ENCODE results near the gene OSBPL10.

The OSBPL10 gene

GRCh38 chr3:31758322-31758965, 222.6 kb downstream of the OSBPL10 start:
- no peak overlapping the region for H3K4me3 ChIP-seq (ENCODE audit: low read depth in 1 of 2, low read length in 2 of 2)
- H3K27ac ChIP-seq (ENCODE audit: low read depth, low read length): no peak overlapping the region
- no peaks in the 10 kb centered on the region for H3K36me3 ChIP-seq (ENCODE audit: insufficient read depth, low read length)
- no peaks in the 10 kb centered on the region for H3K4me1 ChIP-seq (ENCODE audit: insufficient read depth, low read length)
- H3K9ac ChIP-seq (ENCODE audit: low read length): no peak overlapping the region
- no peaks in the 10 kb centered on the region for H3K9me3 ChIP-seq (ENCODE audit: low read length)
- H3K27me3 ChIP-seq (ENCODE audit: control insufficient read depth in 1 of 2, insufficient read depth in 2 of 2, low read length in 2 of 2): no peaks in the 10 kb centered on the region

GRCh38 chr3:31755926-31756658, 225.0 kb downstream of the OSBPL10 start:
- Histone ChIP-seq H3K4me1 (ENCODE audit: insufficient read depth, low read length) (no peaks in the 10 kb centered on the region), H3K4me3 (ENCODE audit: low read depth in 1 of 2, low read length in 2 of 2) (no peak overlapping the region), H3K27me3 (ENCODE audit: control insufficient read depth in 1 of 2, insufficient read depth in 2 of 2, low read length in 2 of 2) (no peaks in the 10 kb centered on the region), H3K36me3 (ENCODE audit: insufficient read depth, low read length) (no peaks in the 10 kb centered on the region), H3K9ac (ENCODE audit: low read length) (no peak overlapping the region), H3K9me3 (ENCODE audit: low read length) (no peaks in the 10 kb centered on the region), H3K27ac (ENCODE audit: low read depth, low read length) (no peak overlapping the region)

GRCh38 chr3:31754575-31755278, 226.3 kb downstream of the OSBPL10 start:
- no peaks in the 10 kb centered on the region for H3K4me1 ChIP-seq (ENCODE audit: insufficient read depth, low read length)
- H3K36me3 ChIP-seq (ENCODE audit: insufficient read depth, low read length): no peaks in the 10 kb centered on the region
- no peak overlapping the region for H3K27ac ChIP-seq (ENCODE audit: low read depth, low read length)
- H3K9ac ChIP-seq (ENCODE audit: low read length): no peak overlapping the region
- H3K27me3 ChIP-seq (ENCODE audit: control insufficient read depth in 1 of 2, insufficient read depth in 2 of 2, low read length in 2 of 2): no peaks in the 10 kb centered on the region
- H3K9me3 ChIP-seq (ENCODE audit: low read length): no peaks in the 10 kb centered on the region
- no peak overlapping the region for H3K4me3 ChIP-seq (ENCODE audit: low read depth in 1 of 2, low read length in 2 of 2)

GRCh38 chr3:31753050-31753425, 228.0 kb downstream of the OSBPL10 start:
- Histone ChIP-seq H3K4me1 (ENCODE audit: insufficient read depth, low read length) (no peaks in the 10 kb centered on the region), H3K27ac (ENCODE audit: low read depth, low read length) (no peak overlapping the region), H3K9me3 (ENCODE audit: low read length) (no peaks in the 10 kb centered on the region), H3K9ac (ENCODE audit: low read length) (no peak overlapping the region), H3K36me3 (ENCODE audit: insufficient read depth, low read length) (no peaks in the 10 kb centered on the region), H3K4me3 (ENCODE audit: low read depth in 1 of 2, low read length in 2 of 2) (no peak overlapping the region), H3K27me3 (ENCODE audit: control insufficient read depth in 1 of 2, insufficient read depth in 2 of 2, low read length in 2 of 2) (no peaks in the 10 kb centered on the region)

- no peak overlapping the region for H3K27ac ChIP-seq (ENCODE audit: low read depth, low read length)
- no peak overlapping the region for H3K4me3 ChIP-seq (ENCODE audit: low read depth in 1 of 2, low read length in 2 of 2)
- H3K36me3 ChIP-seq (ENCODE audit: insufficient read depth, low read length): no peaks in the 10 kb centered on the region
- H3K4me1 ChIP-seq (ENCODE audit: insufficient read depth, low read length): no peaks in the 10 kb centered on the region
- H3K27me3 ChIP-seq (ENCODE audit: control insufficient read depth in 1 of 2, insufficient read depth in 2 of 2, low read length in 2 of 2): no peaks in the 10 kb centered on the region
- no peaks in the 10 kb centered on the region for H3K9me3 ChIP-seq (ENCODE audit: low read length)
- no peak overlapping the region for H3K9ac ChIP-seq (ENCODE audit: low read length)
Observed at GRCh38 chr3:31752305-31753049, 228.6 kb downstream of the OSBPL10 start.

- Histone ChIP-seq H3K9me3 (ENCODE audit: low read length) (no peaks in the 10 kb centered on the region), H3K27me3 (ENCODE audit: control insufficient read depth in 1 of 2, insufficient read depth in 2 of 2, low read length in 2 of 2) (no peaks in the 10 kb centered on the region), H3K36me3 (ENCODE audit: insufficient read depth, low read length) (no peaks in the 10 kb centered on the region)
Observed at GRCh38 chr3:31750341-31750740, 230.7 kb downstream of the OSBPL10 start.

GRCh38 chr3:31748933-31749295, 232.1 kb downstream of the OSBPL10 start:
- no peaks in the 10 kb centered on the region for H3K4me1 ChIP-seq (ENCODE audit: insufficient read depth, low read length)
- H3K27me3 ChIP-seq (ENCODE audit: control insufficient read depth in 1 of 2, insufficient read depth in 2 of 2, low read length in 2 of 2): no peaks in the 10 kb centered on the region
- H3K36me3 ChIP-seq (ENCODE audit: insufficient read depth, low read length): no peaks in the 10 kb centered on the region
- no peak overlapping the region for H3K27ac ChIP-seq (ENCODE audit: low read depth, low read length)
- no peak overlapping the region for H3K9ac ChIP-seq (ENCODE audit: low read length)
- no peak overlapping the region for H3K4me3 ChIP-seq (ENCODE audit: low read depth in 1 of 2, low read length in 2 of 2)
- H3K9me3 ChIP-seq (ENCODE audit: low read length): no peaks in the 10 kb centered on the region

More at GRCh38 chr3:31750341-31750740, 230.7 kb downstream of the OSBPL10 start:
- Histone ChIP-seq H3K9ac (ENCODE audit: low read length) (no peak overlapping the region), H3K4me1 (ENCODE audit: insufficient read depth, low read length) (no peaks in the 10 kb centered on the region), H3K4me3 (ENCODE audit: low read depth in 1 of 2, low read length in 2 of 2) (no peak overlapping the region), H3K27ac (ENCODE audit: low read depth, low read length) (no peak overlapping the region)

GRCh38 chr3:31748281-31748932, 232.7 kb downstream of the OSBPL10 start:
- H3K4me3 ChIP-seq (ENCODE audit: low read depth in 1 of 2, low read length in 2 of 2): no peak overlapping the region
- H3K27ac ChIP-seq (ENCODE audit: low read depth, low read length): no peak overlapping the region

GRCh38 chr3:31747785-31748184, 233.3 kb downstream of the OSBPL10 start:
- no peaks in the 10 kb centered on the region for H3K27me3 ChIP-seq (ENCODE audit: control insufficient read depth in 1 of 2, insufficient read depth in 2 of 2, low read length in 2 of 2)
- H3K9me3 ChIP-seq (ENCODE audit: low read length): no peaks in the 10 kb centered on the region
- no peaks in the 10 kb centered on the region for H3K36me3 ChIP-seq (ENCODE audit: insufficient read depth, low read length)
- no peaks in the 10 kb centered on the region for H3K4me1 ChIP-seq (ENCODE audit: insufficient read depth, low read length)
- H3K9ac ChIP-seq (ENCODE audit: low read length): no peak overlapping the region
- no peak overlapping the region for H3K4me3 ChIP-seq (ENCODE audit: low read depth in 1 of 2, low read length in 2 of 2)
- H3K27ac ChIP-seq (ENCODE audit: low read depth, low read length): no peak overlapping the region

More at GRCh38 chr3:31748281-31748932, 232.7 kb downstream of the OSBPL10 start:
- Histone ChIP-seq H3K4me1 (ENCODE audit: insufficient read depth, low read length) (no peaks in the 10 kb centered on the region), H3K36me3 (ENCODE audit: insufficient read depth, low read length) (no peaks in the 10 kb centered on the region), H3K9ac (ENCODE audit: low read length) (no peak overlapping the region), H3K9me3 (ENCODE audit: low read length) (no peaks in the 10 kb centered on the region), H3K27me3 (ENCODE audit: control insufficient read depth in 1 of 2, insufficient read depth in 2 of 2, low read length in 2 of 2) (no peaks in the 10 kb centered on the region)

GRCh38 chr3:31744913-31745312, 236.1 kb downstream of the OSBPL10 start:
- no peak overlapping the region for H3K4me3 ChIP-seq (ENCODE audit: low read depth in 1 of 2, low read length in 2 of 2)
- no peaks in the 10 kb centered on the region for H3K9me3 ChIP-seq (ENCODE audit: low read length)
- H3K36me3 ChIP-seq (ENCODE audit: insufficient read depth, low read length): no peaks in the 10 kb centered on the region
- H3K27me3 ChIP-seq (ENCODE audit: control insufficient read depth in 1 of 2, insufficient read depth in 2 of 2, low read length in 2 of 2): no peaks in the 10 kb centered on the region
- no peak overlapping the region for H3K9ac ChIP-seq (ENCODE audit: low read length)
- no peak overlapping the region for H3K27ac ChIP-seq (ENCODE audit: low read depth, low read length)
- no peaks in the 10 kb centered on the region for H3K4me1 ChIP-seq (ENCODE audit: insufficient read depth, low read length)
